ENCODE data around the gene PAQR8.

DNA sequence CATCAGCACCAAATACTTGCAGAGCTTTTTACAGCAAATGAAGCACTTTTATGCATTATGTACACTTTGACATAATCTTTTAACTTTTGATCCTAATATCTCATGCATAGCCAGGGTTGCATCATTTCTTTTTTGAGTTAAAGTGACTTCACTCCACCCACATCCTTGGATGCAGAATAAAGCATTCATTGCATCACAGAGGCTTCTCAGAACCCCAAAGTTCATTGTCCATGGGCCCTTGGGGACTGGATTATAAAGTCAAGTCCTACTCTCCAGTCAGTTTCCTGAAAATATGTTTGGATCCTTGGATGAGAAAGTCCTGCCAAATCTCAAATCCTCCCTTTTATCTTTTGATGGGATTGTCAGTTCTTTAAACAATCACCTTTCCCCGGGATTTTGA is 47.5 kb downstream of the PAQR8 start:
- TF ChIP-seq POLR2AphosphoS5 (IDR thresholded peaks at IDR 0.05; ENCODE audit: low read depth, low read length), result no peak
- TF ChIP-seq SIN3A (IDR thresholded peaks at IDR 0.05; ENCODE audit: borderline replicate concordance, insufficient read depth, low read depth, low read length), result no peak
- no peak for TF ChIP-seq CTCF (IDR thresholded peaks at IDR 0.05)
- TF ChIP-seq, protein P1, sequence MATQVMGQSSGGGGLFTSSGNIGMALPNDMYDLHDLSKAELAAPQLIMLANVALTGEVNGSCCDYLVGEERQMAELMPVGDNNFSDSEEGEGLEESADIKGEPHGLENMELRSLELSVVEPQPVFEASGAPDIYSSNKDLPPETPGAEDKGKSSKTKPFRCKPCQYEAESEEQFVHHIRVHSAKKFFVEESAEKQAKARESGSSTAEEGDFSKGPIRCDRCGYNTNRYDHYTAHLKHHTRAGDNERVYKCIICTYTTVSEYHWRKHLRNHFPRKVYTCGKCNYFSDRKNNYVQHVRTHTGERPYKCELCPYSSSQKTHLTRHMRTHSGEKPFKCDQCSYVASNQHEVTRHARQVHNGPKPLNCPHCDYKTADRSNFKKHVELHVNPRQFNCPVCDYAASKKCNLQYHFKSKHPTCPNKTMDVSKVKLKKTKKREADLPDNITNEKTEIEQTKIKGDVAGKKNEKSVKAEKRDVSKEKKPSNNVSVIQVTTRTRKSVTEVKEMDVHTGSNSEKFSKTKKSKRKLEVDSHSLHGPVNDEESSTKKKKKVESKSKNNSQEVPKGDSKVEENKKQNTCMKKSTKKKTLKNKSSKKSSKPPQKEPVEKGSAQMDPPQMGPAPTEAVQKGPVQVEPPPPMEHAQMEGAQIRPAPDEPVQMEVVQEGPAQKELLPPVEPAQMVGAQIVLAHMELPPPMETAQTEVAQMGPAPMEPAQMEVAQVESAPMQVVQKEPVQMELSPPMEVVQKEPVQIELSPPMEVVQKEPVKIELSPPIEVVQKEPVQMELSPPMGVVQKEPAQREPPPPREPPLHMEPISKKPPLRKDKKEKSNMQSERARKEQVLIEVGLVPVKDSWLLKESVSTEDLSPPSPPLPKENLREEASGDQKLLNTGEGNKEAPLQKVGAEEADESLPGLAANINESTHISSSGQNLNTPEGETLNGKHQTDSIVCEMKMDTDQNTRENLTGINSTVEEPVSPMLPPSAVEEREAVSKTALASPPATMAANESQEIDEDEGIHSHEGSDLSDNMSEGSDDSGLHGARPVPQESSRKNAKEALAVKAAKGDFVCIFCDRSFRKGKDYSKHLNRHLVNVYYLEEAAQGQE (IDR thresholded peaks at IDR 0.05; ENCODE audit: insufficient read depth in 1 of 2, low read depth in 2 of 2, low read length in 1 of 2), result no peak

Data from Panc1 (cell line).